HTERT RPE-1 (cell line): ENCODE results near the gene NABP1.
"Not testable (repeated sequence)": the region's sequence is repeated elsewhere in the genome, so short reads cannot be mapped to it uniquely, and the experiment has no call there.

ENCODE experiments used
- in situ Hi-C: fragments of 300-500 bp; cut with MboI; formaldehyde crosslinking; loops from 4 replicates; pipeline ENCODE4 v1.14.3; 2020; ENCODE audit warnings: low sequenced_read_pairs

Gene NABP1

GRCh38 chr2:191677646-191678436, at the start of gene NABP1:
Gene NABP1, plus strand, starts transcription at chr2:191678136. Its CDS starts 479 bp downstream, at chr2:191678615.
- in situ Hi-C loops, result no loop called here

GRCh38 chr2:191629001-191629453, 48.9 kb upstream of the NABP1 start:
- in situ Hi-C loops, result no loop called here

- in situ Hi-C loops, result no loop called here
These were observed 47.8 kb upstream of the NABP1 start for GRCh38 chr2:191629976-191630712.

GRCh38 chr2:191631754-191632153, 46.2 kb upstream of the NABP1 start:
- in situ Hi-C loops, result no loop called here

- in situ Hi-C loops, result no loop called here
These were observed 45.5 kb upstream of the NABP1 start for GRCh38 chr2:191632426-191632825.

GRCh38 chr2:191634791-191635190, 43.1 kb upstream of the NABP1 start:
- in situ Hi-C loops, result no loop called here

GRCh38 chr2:191635333-191636234, 42.4 kb upstream of the NABP1 start:
- in situ Hi-C loops, result no loop called here

- in situ Hi-C loops, result no loop called here
These were observed 41.7 kb upstream of the NABP1 start for GRCh38 chr2:191636235-191636543.

GRCh38 chr2:191636586-191636985, 41.4 kb upstream of the NABP1 start:
- in situ Hi-C loops, result no loop called here

GRCh38 chr2:191637182-191638078, 40.5 kb upstream of the NABP1 start:
- in situ Hi-C loops, result no loop called here

- in situ Hi-C loops, result no loop called here
These were observed 39.7 kb upstream of the NABP1 start for GRCh38 chr2:191638079-191638801.

- in situ Hi-C loops, result no loop called here
These were observed 39.1 kb upstream of the NABP1 start for GRCh38 chr2:191638802-191639172.

- in situ Hi-C loops, result no loop called here
These were observed 36.3 kb upstream of the NABP1 start for GRCh38 chr2:191641609-191642008.

GRCh38 chr2:191642541-191642940, 35.4 kb upstream of the NABP1 start:
- in situ Hi-C loops, result no loop called here

GRCh38 chr2:191643429-191643828, 34.5 kb upstream of the NABP1 start:
- in situ Hi-C loops, result no loop called here

- in situ Hi-C loops, result not testable (repeated sequence)
These were observed 33.3 kb upstream of the NABP1 start for GRCh38 chr2:191644613-191645012.

GRCh38 chr2:191645032-191645431, 32.9 kb upstream of the NABP1 start:
- in situ Hi-C loops, result no loop called here

- in situ Hi-C loops, result no loop called here
These were observed 32.3 kb upstream of the NABP1 start for GRCh38 chr2:191645434-191646162.
